Right renal pelvis (tissue), 4 donors: Measurements from ENCODE around the gene ZNF836. TPM values are rescaled to one million over a fixed set of nuclear protein-coding genes. Genes with fewer than 3 reads are reported as not detected.
A peak's percentile ranks its signal among the peaks of the same experiment; 100 is the strongest.
"Not testable (repeated sequence)": the region's sequence is repeated elsewhere in the genome, so short reads cannot be mapped to it uniquely, and the experiment has no call there.

Experiments
- DNase-seq, 4 donors: peaks; one replicate each; pipeline ENCODE4 v3.0.0-alpha.2; 2013; ENCODE audit warnings: low read depth in 4 of 4, low spot score in 3 of 4, missing footprints in 1 of 4
- polyA plus RNA-seq, 4 donors: library from polyadenylated mRNA; unstranded; fragments of 120-200 nt; gene quantifications; one replicate each; pipeline ENCODE4 v1.2.1, GENCODE V29; 2013; ENCODE audit not compliant: insufficient read length in 4 of 4

ZNF836 gene
- polyA plus RNA-seq: 10 to 100 TPM; 16.0 to 17.3 (median 16.9) TPM

- DNase-seq: peak; percentile 72 to 79 (median 76)
Observed at GRCh38 chr19:52171321-52172169, at the start of gene ZNF836. Gene ZNF836 (minus strand): TSS chr19:52171621. CDS start chr19:52168072, 3,549 bp downstream.

DNA sequence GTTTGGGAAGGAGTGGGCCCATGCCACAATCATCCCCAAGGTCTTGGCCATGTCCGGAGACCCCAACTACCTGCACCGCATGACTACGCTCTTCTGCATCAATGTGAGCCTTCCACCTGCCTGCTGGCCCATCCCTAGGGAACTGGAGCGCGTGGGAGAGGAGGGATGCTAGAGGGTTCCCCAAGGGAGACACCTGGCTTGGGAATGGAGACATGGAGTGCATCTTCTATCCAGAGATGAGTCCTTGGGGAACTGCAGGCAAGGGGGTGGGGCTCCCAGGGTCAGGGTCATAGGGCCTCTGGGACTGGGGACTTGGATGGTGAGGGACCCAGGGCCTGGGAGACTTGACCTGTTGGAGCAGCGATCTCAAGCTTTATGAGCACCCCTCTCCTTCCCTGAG lies 49.6 kb upstream of the ZNF836 start:
- no peak for DNase-seq

DNA sequence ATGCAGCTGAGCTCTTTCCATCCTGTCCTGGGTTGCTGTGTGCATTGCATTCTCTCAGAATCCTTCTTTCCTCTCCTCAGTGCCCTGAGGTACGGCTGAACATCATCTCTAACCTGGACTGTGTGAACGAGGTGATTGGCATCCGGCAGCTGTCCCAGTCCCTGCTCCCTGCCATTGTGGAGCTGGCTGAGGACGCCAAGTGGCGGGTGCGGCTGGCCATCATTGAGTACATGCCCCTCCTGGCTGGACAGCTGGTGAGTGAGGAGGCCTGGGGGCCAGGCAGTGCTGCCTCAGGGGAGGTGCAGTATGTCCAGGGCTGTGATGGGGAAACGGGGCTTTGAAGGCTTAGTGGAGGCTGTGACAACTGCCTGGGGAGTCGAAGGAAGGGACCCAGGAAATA lies 48.2 kb upstream of the ZNF836 start:
- no peak for DNase-seq

DNA sequence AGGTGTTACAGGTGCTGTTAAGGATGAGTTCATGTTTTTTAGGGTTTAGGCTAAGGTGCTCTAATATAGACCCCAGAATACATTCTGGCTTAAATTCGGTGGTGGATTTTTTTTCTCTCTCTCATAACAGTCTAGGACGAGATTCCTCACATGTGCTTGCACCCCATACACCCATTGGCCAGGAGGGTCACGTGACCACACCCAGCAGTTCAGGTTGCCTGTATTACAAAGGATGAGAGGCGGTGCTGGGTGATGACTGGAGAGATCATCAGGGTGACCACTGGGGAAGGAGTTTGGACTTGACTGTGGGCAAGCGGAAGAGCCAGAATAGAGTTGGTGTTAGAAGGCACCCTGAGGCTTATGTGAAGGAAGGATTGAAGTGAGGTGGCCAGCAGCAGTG lies 46.2 kb upstream of the ZNF836 start:
- DNase-seq: no peak

DNA sequence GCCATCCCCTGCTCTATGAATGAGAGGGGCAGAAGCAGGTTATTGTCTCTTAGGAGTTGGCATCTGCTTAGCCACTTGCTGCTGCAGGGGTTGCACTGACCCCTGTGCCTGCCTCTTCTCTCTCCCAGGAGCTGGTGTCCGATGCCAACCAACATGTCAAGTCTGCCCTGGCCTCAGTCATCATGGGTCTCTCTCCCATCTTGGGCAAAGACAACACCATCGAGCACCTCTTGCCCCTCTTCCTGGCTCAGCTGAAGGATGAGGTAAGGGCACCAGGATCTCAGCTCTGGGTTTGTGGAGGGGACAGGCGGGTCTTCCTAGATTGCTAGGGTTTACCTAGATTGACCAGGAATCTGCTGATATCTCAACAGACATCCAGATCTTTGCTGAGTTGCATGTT lies 45.0 kb upstream of the ZNF836 start:
- no peak for DNase-seq

DNA sequence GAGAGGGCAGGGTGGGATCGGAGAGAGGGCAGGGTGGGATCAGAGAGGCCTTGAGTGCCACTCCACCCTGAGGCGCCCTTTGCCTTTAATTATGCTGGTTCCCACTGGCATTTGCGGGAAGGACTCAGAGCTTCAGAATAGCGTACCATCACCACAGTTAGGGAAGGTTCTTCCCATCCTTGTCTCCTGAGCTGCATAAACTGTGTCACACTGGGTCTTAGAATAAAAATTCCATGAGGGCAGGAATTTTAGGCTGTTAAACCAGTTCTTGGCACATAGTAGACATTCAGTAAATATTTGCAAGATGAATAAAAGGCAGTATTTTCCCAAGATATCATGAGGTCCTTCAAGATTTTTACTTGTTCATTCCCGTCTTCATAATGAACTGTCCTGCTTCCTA lies 42.8 kb upstream of the ZNF836 start:
- no peak for DNase-seq

- no peak for DNase-seq
Observed at GRCh38 chr19:52212572-52213255, 41.3 kb upstream of the ZNF836 start.

DNA sequence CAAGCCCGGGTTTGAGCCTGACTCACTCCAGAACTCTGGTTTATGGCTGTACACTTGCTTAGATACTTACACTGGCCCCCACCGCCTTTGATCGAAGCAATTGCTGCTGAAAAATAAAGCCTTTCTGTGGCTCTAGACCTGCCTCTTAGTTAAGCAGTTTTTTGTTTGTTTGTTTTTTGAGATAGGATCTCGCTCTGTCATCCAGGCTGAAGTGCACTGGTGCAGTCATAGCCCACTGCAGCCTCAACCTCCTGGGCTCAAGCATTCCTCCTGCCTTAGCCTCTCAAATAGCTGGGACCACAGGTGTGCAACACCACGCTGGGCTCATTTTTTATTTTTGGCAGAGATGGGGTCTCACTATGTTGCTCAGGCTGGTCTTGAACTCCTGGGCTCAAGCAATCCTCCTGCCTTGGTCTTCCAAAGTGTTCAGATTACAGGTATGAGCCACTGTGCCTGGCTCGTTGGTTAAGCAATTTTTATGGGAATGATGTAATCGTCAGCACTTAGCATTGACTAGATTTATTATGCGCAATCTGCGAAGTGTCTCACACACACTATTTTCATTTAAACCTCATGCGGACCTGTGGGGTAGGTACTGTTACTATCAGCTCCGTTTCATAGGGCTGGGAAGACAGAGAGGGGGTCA lies 40.6 kb upstream of the ZNF836 start:
- no peak for DNase-seq

GRCh38 chr19:52211203-52211602 lies 39.8 kb upstream of the ZNF836 start:
- DNase-seq: no peak

DNA sequence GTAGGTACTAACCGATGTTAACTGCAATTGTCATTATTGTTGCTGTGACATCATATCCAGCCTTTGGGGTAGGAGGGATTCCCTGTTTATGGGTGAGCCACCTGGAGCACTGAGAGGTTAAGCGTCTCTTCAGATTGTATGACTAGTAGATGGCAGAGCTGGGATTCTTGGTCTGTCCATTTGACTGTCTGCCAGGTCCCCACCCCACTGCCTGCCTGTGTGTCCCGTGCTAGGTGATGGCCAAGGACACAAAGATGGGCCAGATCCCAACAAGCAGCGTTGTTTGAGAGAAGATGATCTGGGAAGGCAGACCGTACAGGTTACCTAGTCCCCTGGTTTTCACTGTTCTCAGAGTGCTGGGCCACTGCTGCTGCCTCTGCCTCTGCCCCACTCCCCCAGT lies 35.1 kb upstream of the ZNF836 start:
- DNase-seq: no peak

DNA sequence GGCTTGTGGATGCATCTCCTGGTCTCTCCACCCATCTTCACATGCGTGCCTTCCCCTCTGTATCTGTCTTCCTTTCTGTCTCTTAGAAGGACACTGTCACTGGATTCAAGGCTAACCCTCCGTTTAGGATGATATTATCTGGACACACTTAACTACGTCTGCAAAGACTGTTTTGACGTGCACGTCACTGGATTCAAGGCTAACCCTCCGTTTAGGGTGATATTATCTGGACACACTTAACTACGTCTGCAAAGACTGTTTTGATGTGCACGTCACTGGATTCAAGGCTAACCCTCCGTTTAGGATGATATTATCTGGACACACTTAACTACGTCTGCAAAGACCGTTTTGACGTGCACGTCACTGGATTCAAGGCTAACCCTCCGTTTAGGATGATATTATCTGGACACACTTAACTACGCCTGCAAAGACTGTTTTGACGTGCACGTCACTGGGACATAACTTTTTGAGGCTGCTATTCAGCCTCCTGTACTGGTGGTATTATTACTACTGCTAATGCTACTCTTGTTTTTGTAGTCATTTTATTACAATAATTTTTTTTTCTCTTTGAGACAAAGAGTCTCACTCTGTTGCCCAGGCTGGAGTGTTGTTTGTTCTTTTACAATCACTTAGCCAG lies 29.5 kb upstream of the ZNF836 start:
- not testable (repeated sequence) for DNase-seq

DNA sequence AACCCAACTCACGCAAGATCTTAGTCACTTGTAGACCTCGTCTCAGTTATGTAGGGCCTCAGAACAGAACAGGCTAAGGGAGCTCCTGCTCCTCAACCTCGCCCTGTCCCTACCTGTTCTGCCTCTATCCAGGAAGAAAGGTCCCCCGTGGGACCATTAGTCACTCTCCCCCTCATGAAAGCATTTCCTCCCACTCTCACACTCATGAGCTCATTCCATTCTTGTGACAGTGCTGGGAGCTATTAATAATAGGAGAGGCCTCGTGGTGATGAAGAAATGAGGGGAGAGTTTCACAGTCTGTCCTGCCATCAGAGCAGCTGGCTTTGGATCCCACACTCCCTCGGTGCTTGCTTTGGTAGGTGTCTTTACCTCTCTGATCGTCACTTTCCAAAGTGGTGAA lies 28.6 kb upstream of the ZNF836 start:
- DNase-seq: no peak

DNA sequence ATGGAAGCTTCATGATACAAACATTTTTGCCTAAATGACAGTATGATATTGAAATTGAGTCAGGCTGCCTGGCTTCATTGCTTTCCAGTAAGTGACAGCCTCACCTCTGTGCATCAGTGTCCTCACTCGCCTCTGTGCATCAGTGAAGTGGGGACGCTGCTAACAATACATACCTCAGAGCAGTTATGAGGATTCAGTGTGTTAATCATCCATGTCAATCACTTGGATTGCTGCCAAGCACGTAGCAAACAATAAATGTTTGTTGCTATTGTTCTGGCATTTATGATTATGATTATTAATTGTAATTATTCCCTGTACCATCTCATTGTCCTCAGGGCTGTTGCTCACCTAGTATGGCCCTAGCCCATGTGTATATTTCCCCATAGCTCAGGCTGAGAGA lies 27.3 kb upstream of the ZNF836 start:
- DNase-seq: no peak

GRCh38 chr19:52197964-52198363 lies 26.5 kb upstream of the ZNF836 start:
- no peak for DNase-seq

DNA sequence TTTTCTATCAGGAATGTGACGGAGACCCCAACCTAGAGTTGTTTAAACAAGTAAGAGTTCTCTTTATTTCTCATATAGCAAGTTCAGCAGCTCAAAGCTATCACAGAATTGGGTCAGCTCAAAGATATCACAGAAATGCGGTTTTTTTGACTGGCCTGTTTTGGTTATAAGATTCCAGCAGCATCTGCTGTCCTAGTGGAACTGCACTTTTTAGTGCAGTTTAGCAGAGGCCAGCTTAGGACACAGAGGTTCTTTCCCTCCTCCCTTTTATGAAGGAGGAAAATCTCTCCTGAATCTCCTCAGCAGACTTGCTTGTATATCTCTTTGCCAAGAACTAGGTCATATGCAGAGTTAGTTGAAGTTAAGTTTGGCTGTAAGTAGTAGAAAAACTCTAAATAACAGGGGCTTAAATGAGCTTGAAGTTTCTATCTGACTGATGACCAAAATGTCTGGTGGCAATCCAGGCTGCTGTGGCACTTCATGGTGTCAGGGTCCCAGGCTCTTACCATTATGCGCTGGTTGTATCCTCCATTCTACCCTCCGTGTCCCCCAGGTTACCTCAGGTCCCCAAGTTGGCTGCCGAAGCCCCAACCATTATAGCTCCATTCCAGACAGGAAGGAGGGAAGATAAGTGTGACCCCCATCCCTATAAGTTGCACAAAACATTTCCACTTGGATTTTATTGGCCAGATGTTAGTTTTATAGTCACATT lies 25.0 kb upstream of the ZNF836 start:
- no peak for DNase-seq

GRCh38 chr19:52191951-52192350 lies 20.5 kb upstream of the ZNF836 start:
- no peak for DNase-seq

- no peak for DNase-seq
Observed at GRCh38 chr19:52191389-52191788, 20.0 kb upstream of the ZNF836 start.

- no peak for DNase-seq
Observed at GRCh38 chr19:52190487-52191293, 19.3 kb upstream of the ZNF836 start.

DNA sequence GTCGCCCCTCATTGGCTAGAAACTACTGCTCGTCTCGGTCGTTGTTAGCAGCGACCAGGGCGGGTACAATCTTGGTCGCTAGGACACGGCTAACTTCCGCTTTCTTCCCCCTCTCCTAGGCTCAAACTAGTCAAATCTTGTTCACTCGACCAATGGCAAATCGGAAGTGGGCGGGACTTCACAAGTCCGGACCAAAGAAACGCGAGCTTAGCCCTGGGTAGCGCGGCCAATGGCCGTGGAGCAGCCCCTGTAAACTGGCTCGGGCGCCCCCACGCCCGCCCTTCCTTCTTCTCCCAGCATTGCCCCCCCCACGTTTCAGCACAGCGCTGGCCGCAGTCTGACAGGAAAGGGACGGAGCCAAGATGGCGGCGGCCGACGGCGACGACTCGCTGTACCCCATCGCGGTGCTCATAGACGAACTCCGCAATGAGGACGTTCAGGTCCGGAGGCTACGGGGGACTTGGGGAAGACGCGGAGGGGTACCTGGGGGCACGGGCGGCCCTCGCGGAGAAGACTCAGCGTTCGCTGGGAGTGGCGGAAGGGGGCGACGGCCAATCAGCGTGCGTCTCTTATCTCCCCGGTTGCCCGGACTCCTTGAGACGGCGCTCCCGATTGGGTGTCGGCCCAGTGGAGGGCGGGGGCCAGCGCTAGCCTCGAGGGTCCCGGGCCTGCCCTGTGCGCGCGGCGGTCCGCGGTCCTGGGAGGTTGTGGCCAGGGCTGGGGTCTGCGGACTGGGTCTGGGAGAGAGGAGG lies 18.5 kb upstream of the ZNF836 start, which contains the start of gene PPP2R1A:
TSS of gene PPP2R1A (plus strand) at position 318 of the 752 bp plus-strand sequence. CDS start at position 363, 45 bp downstream.
- DNase-seq: peak in 3 of 4 donors; percentile 100
